Fibroblast of pulmonary artery (primary cell): ENCODE measurements around the gene NGF.

Experiments used
- DNase-seq: peaks from one replicate; pipeline ENCODE4 v3.0.0-alpha.2; 2010; ENCODE audit warnings: low read depth
- H3K4me3 ChIP-seq: replicated peaks from 2 replicates; pipeline ENCODE4 v1.5.1; 2011; ENCODE audit warnings: low read depth, mild to moderate bottlenecking, control low read depth, low read length, moderate library complexity
- TF ChIP-seq, protein P1 (sequence below): IDR thresholded peaks from 2 replicates; pipeline ENCODE4 v1.5.1; 2011; ENCODE audit warnings: mild to moderate bottlenecking, control low read depth, low read length, inconsistent platforms; ENCODE audit errors: missing control alignments

NGF gene

DNA sequence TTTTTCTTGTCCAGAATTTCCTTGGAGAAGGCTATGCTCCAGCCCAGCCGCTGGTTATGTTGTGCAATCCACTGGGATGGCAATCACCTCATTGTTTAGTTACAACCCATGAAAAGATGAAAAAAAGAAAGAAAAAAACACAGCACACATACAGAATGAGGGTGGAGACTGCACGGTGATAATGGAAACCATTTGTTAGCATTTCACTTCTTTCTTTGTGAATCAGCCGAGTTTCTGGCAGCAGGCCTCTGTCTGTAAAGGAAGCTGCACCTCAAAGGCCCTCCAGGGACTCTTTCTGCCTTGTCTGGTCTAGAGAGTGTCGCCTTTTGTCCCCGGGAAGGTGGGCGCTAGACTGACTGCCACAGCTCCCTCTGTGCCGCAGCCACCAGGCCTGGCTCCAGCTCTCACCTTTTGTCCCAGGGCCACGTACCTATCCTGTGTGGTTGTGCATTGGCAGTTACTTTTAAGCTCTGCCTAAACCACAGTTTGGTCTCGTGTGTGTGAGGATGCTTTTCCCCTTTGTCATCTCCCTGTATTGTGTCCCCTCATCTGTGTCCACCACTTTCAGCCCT is 35.6 kb downstream of the NGF start:
- H3K4me3 ChIP-seq, result no peak overlapping the region
- TF ChIP-seq, protein P1, sequence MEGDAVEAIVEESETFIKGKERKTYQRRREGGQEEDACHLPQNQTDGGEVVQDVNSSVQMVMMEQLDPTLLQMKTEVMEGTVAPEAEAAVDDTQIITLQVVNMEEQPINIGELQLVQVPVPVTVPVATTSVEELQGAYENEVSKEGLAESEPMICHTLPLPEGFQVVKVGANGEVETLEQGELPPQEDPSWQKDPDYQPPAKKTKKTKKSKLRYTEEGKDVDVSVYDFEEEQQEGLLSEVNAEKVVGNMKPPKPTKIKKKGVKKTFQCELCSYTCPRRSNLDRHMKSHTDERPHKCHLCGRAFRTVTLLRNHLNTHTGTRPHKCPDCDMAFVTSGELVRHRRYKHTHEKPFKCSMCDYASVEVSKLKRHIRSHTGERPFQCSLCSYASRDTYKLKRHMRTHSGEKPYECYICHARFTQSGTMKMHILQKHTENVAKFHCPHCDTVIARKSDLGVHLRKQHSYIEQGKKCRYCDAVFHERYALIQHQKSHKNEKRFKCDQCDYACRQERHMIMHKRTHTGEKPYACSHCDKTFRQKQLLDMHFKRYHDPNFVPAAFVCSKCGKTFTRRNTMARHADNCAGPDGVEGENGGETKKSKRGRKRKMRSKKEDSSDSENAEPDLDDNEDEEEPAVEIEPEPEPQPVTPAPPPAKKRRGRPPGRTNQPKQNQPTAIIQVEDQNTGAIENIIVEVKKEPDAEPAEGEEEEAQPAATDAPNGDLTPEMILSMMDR, result no peak
- peak; percentile 90 for DNase-seq

DNA sequence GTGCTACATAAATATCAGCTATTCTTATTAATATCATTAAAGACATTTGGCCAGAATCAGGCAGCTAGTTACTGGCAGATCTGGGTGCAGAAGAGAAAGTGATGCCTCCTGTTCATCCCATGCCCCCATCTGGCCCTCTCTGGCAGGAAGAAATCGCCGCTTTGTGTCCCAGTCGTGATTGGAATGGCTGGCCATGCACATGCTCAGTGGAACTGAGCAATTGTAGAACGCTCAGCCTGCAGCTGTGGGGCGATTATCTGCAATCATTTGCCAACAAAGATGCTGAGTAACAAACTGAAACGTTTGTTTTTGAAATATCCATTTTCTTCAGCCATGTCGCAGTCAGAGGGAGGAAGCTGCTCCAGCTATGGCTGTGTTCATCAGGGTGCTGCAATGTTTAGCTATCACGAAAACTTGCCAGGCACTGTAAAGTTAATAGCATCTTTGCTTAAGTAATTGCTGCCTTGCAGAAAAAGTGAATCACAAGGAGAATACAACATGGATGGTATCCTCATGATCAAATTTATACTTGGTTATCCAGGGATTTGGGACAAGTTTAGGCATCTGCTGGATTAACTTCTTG is 36.5 kb downstream of the NGF start:
- no peak for DNase-seq
- TF ChIP-seq, protein P1, result no peak
- no peak overlapping the region for H3K4me3 ChIP-seq

DNA sequence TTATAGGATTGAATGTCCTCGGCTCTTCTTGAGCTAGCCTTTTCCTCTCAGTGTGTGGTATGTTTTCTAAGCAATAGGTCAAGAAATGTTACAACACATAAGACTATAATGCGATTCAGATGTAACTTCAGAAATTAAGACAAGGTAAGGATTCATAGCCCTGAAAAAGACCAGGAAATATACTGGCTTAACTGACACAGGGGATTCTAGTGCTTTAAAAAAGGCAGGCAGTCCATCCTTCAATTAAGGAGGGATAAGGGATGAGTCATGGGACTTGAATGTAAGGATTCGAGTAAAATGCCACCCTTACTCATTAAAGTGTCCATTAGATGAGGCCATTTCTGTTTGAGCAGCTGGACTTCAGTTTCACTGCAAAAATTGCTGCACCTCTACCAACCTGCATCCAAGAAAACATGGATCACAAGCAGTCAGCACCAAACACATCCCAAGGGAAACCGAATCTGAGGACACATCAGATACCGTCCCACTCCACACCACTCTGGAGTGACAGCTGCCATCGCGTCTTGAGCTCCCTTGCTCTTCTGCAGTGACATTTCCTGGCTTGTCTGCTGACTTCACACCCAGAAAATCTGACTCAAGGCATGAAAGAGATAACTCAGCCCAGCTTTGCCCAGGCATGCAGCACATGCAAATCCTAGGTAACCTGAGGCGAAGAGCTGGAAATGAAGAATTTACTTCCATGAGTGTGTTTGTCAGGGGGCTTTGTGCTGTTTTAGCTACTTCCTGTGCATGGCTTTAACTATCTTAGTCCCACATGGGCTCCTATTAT is 37.8 kb downstream of the NGF start:
- no peak for DNase-seq
- H3K4me3 ChIP-seq, result no peak overlapping the region
- TF ChIP-seq, protein P1, result no peak

DNA sequence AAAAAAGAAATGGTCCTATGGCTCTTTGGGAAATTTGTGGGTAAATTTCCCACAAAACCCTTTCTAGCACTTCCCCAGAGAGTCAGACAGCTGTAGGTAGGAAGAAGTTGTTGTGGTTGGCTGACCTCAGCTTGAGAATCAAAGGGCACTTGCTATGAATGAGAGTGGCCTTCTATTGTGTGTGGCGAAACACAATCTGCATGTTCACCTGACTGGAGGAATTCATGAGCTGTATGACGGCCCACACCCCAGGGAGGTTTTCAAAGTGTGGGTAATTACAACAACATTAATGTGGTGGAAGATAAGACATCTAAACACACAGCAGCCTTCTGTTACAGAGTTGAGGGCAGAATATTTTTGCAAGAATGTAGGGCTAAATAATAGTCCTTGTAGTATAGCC is 38.8 kb downstream of the NGF start:
- no peak overlapping the region for H3K4me3 ChIP-seq
- TF ChIP-seq, protein P1, result no peak
- DNase-seq, result no peak

DNA sequence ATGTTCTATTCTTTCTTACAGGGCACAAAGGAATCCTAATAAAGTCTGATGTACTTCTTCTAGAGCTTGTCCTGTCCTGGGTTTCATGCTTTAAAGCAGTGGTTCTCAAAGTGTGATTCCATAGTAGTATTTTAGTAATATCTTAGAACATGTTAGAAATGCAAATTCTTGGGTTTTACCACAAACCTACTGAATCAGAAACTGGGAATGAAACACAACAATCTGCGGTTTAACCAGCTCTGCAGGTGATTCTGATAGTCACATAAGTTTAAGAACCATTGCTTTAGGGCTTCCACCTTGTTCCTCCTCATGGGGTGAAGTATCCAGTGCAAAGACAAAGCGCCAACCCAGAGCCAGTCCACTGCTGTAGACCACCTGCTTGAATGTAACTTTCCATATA is 41.1 kb downstream of the NGF start:
- TF ChIP-seq, protein P1, result no peak
- H3K4me3 ChIP-seq, result no peak overlapping the region
- DNase-seq, result no peak

DNA sequence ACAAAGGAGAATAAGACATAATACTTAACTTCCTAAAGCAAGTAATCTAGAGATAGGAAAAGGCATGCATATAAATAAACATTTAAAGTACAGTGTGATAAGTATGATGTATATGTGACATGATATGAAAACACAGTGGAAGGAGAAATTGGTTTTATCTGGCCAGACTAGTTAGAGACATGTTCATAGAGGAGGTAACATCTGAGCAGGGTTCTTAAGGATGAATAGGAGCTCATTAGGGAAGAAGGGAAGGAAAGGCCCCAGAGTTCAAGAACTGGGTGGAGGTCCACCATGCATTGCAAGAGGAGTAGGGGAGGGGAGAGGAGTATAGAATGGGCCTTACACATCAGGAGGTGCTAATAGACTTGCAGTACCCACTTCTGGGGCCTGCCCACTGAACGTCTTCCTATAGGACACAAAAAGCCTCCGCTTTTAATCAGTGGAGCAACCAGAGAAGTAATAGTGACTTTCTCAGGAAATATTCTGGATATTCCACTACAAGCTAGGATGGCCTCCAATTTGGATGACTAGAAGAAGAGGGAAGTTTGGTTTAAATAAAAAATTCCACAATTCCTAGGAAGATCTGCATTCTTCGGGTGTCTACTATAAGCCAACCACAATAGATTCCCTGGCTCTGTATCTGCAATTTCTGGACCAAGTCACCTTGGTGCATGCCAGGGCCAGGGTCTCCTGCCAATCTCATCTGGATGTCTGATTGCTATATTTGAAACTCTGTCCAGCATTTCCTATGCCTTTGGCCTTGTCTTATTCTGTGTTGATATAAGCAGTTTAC is 41.9 kb downstream of the NGF start:
- no peak overlapping the region for H3K4me3 ChIP-seq
- no peak for DNase-seq
- TF ChIP-seq, protein P1, result no peak
